ENCODE measurements around the gene ADGRA3.

DNA sequence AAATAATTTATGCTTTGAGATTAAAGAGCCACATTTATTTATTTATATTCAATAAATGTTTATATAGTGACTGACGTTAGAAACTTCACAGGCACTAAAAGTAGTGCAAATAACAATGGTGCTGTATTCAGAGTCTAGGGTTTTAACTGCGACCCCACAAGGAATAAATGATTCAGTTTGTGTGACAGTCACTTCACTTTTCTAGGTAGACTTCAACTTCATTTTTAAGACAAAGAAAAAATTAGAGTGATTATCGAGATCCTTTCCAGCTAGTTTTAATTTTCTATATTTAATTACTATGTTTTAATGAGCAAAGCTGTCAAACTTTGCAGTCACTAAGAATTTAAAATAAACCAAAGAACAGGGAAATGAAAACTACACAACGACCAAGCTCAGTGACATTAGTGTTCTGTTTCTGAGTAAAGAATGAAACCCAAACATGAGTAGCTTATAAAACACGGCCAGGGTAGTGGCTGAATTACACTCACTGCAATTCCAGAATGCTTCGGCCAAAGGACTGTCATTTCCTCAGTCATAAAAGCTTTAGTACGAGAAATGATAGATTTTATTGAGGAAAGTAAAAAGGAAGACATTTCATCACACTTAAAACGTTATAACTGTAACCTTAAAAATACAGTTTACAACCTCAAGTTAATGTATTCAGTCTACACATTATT is 38.6 kb downstream of the ADGRA3 start:
- TF ChIP-seq, protein P1, sequence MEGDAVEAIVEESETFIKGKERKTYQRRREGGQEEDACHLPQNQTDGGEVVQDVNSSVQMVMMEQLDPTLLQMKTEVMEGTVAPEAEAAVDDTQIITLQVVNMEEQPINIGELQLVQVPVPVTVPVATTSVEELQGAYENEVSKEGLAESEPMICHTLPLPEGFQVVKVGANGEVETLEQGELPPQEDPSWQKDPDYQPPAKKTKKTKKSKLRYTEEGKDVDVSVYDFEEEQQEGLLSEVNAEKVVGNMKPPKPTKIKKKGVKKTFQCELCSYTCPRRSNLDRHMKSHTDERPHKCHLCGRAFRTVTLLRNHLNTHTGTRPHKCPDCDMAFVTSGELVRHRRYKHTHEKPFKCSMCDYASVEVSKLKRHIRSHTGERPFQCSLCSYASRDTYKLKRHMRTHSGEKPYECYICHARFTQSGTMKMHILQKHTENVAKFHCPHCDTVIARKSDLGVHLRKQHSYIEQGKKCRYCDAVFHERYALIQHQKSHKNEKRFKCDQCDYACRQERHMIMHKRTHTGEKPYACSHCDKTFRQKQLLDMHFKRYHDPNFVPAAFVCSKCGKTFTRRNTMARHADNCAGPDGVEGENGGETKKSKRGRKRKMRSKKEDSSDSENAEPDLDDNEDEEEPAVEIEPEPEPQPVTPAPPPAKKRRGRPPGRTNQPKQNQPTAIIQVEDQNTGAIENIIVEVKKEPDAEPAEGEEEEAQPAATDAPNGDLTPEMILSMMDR (conservative IDR thresholded peaks at IDR 0.05; ENCODE audit: low read depth, low read length) = no peak
- no peak for TF ChIP-seq EZH2 (IDR thresholded peaks at IDR 0.05; ENCODE audit: borderline replicate concordance, low read depth, low read length, poor library complexity, severe bottlenecking)

All from A673 (cell line).